HG03139 (cell line): ENCODE results near the gene ZKSCAN7.
"Not testable (repeated sequence)": the region's sequence is repeated elsewhere in the genome, so short reads cannot be mapped to it uniquely, and the experiment has no call there.

Experiments
- ATAC-seq: cut with Tn5 transposase; IDR thresholded peaks from one replicate; pipeline ENCODE4 v1.9.1; 2021; ENCODE audit not compliant: unreplicated experiment

Gene ZKSCAN7

DNA sequence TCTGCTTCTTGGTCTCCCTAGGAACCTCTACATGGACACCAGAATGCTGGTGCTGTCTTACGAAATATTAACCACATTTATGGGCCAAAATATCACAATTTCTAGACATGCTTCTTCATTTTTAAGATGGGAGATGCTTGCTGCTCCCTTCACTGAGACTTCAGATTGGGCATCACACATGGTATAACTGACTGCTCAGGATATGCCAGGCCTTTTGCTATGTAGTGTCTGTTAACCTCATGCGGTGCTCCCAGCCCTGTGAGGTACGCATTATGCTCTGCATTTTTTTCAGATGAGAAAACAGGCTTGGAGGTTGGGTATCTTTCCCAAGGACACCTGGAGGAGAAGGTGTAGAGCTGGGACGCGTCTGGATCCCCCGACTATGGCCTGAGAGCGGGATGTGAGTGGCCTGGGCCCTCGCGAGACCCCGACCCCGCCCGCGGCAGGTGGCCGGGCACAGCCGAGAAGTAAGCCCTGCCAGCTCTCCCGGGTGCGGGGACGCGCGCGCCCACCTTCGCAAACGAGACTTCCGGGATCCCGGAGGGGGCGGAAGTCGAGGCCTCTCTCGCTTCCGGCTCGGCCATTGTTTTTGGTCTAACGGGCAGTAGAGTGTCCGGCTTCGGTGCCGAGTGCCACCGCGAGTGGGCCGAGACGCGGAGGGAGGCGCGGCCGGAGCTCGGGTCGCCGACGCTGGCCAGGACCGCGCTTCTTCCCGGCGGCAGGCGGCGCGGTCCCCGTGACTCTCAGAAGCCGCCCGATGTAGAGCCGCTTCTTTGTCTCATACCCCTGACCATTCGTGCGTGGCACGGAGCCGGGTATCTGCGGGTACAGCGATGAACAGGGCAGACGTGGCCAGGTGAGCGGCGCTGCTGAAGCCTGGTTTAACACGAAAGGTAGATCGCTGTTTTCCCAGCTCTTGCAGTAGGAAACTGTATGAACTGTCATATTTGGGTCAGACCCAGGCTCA is at the start of gene ZKSCAN7:
TSS of gene ZKSCAN7 (plus strand) at position 568 of the 967 bp plus-strand sequence. CDS start 1,855 bp downstream, outside the sequence.
- ATAC-seq, result peak; percentile 74

DNA sequence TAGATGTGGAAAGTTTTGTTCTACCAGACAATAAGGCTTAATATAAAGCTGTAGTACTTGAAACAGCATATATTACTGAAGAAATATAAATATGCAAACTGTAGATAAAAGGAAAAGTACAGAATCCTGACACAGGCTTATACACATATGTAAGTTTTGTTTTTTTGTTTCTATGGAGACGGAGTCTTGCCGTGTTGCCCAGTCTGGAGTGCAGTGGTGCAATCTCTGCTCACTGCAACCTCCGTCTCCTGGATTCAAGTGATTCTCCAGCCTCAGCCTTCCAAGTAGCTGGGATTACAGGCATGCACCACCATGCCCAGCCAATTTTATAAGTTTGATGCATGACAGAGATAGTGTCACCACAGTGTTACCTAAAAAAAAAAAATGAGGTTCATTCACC is 48.4 kb upstream of the ZKSCAN7 start:
- ATAC-seq, result no peak

DNA sequence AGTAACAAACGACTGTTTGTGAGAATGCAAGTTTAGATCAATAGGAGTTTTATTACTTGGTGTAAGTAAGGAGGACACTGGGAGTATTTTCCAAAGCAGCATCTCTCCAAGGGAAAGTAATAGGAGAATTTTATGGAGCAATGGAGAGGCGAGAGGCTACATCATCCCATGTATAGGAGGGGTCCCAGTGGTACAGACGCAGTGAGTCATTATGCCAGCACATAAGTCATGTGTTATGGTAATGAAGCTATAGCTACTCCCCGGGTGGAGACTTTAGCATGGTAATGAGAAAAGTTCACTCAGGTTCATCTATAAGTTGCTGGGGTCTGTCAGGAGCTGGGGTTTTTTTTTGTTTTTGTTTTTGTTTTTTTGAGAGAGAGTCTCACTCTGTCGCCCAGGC is 48.0 kb upstream of the ZKSCAN7 start:
- ATAC-seq, result no peak

DNA sequence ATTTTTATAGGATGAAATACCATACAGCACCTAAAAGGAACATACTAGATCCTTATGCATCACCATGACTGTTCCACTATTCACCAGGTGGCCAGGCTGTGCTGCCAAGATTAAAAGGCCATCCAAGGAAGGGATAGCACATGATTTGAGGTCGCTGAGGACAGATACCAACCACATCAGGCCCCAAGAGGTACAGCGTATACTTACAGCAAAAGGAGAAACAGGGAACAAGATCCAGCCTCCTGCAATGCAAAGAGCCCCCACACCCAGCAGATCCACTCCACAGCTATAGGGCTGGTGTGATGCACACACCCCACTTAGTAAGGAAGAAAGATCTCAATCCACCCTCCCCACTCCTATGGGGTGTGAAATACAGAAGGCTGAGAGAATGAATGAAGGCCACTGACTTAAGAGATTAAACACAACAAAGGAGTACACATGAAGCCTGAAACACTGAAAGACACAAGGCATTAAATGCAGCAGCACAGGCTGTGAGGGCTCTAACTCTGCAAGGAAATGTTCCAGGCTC is 45.5 kb upstream of the ZKSCAN7 start:
- ATAC-seq, result no peak

DNA sequence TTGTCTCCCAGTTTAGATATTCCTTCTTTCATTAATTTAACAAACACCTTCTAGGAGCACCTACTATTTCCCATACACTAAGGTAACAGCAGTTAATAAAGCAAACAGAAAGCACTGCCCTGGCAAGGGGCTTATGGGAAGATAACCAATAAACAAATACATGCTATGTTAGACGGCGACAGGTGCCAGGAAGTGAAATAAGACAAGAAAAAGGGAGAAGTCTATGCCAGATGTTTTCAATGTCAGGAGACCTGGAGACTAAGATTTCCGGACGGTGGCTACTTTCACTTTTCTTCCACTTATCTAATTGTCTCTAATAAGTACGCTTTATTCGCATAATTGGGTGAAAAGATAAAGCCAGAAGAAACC is 45.0 kb upstream of the ZKSCAN7 start:
- peak; percentile 46 for ATAC-seq

GRCh38 chr3:44511238-44511566 is 43.8 kb upstream of the ZKSCAN7 start:
- ATAC-seq, result no peak

GRCh38 chr3:44513513-44513912 is 41.5 kb upstream of the ZKSCAN7 start:
- no peak for ATAC-seq

GRCh38 chr3:44516230-44516629 is 38.8 kb upstream of the ZKSCAN7 start:
- ATAC-seq, result no peak

DNA sequence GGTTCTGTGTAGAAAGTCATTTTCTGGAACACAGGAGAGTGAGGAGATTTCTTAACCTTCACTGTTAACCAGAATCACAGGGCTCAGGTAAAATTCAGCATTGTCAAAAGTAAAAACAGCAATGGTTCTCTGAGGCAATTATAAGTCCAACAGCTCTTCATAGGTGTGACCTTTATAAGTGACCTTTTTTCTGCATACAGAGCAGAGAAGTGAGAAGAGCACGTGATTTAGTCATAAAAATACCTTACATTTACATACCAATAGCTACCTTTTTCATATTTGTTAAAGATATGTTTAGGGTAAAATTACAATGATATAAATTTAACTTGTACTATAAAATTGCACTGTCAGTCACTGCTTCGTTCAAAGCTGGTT is 36.2 kb upstream of the ZKSCAN7 start:
- no peak for ATAC-seq

- no peak for ATAC-seq
Observed at GRCh38 chr3:44521721-44522120, 33.3 kb upstream of the ZKSCAN7 start.

GRCh38 chr3:44522494-44522933 is 32.5 kb upstream of the ZKSCAN7 start:
- ATAC-seq, result no peak

- ATAC-seq, result no peak
Observed at GRCh38 chr3:44525060-44525459, 29.9 kb upstream of the ZKSCAN7 start.

- no peak for ATAC-seq
Observed at GRCh38 chr3:44529927-44530326, 25.1 kb upstream of the ZKSCAN7 start.

DNA sequence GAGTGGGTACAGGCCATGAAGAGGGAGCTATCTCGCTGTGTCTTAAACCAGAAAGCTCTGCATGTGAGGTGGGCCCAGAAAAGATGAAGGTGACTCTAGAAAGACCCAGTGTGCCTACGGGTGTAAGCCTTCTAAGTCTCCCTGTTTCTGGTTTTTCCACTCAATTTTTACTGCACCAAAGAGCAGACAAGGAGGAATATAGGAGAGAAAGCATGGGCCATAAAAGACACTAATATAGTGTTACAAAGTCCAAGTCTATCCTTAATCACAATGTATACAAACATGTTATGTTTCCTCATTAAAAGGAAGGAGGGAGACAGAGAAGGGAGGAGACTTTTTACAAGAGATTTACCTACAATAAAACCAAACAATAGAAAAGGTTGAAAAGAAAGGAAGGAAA is 24.1 kb upstream of the ZKSCAN7 start:
- no peak for ATAC-seq

- not testable (repeated sequence) for ATAC-seq
Observed at GRCh38 chr3:44534659-44535058, 20.3 kb upstream of the ZKSCAN7 start.

DNA sequence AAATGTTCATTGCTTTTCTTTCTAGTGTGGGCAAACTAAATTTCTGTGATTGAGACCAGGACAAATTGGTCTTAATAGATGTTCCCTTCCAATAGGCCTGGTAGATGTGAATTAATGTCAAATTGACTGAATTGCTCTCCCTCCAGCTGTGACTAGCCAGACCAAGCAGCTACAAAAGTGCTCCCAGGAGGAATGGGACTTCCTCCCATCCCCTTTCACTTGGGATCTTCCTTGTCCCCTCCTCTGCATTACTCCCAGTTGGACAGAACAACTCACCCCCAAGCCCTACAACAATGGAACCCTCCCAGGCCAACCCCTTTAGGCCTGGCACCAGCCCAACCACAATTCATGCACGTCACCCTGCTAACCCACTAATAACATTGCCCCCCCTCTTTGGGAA is 19.6 kb upstream of the ZKSCAN7 start:
- no peak for ATAC-seq

GRCh38 chr3:44544811-44545210 is 10.2 kb upstream of the ZKSCAN7 start:
- ATAC-seq, result not testable (repeated sequence)

DNA sequence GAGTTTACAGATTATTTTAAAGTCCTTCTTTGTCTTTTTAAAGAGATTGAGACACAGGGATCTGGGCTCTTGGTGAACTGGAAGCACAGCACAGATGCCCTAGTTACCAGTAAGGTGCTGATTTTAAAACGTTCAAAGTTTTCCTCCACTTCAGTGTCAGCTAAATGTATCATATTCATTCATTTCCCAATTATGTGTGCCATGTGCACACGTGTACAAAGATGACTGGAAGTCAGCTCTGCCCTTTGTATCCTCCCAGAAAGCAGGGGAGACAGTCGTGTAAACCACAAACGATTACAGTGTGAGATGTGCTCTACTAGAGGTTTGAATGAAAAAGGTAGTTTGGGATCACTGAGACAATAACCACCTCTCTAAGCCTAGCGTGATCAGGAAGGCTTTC is 730 bp downstream of the ZKSCAN7 start:
- no peak for ATAC-seq

DNA sequence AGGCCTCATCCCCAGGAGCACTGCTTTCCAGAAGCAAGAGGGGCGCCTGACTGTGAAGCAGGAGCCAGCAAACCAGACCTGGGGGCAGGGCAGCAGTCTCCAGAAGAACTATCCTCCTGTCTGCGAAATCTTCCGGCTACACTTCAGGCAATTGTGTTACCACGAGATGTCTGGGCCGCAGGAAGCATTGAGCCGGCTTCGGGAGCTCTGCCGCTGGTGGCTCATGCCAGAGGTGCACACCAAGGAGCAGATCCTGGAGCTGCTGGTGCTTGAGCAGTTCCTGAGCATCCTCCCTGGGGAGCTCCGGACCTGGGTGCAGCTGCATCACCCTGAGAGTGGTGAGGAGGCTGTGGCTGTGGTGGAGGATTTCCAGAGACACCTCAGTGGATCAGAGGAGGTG is 2.1 kb downstream of the ZKSCAN7 start:
- ATAC-seq, result no peak

DNA sequence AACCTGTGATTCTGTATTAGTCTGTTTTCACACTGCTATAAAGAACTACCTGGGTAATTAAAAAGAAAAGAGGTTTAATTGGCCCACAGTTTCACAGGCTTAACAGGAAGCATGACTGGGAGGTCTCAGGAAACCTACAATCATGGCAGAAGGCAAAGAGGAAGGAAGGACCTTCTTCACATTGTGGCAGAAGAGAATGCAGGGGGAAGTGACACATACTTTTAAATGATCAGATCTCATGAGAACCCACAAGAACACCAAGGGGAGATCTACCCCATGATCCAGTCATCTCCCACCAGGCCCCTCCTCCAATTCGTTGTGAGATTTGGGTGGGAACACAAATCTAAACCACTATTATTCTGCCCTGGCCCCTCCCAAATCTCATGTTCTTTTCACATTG is 6.1 kb downstream of the ZKSCAN7 start:
- no peak for ATAC-seq

- no peak for ATAC-seq
Observed at GRCh38 chr3:44562147-44562546, 7.2 kb downstream of the ZKSCAN7 start.

DNA sequence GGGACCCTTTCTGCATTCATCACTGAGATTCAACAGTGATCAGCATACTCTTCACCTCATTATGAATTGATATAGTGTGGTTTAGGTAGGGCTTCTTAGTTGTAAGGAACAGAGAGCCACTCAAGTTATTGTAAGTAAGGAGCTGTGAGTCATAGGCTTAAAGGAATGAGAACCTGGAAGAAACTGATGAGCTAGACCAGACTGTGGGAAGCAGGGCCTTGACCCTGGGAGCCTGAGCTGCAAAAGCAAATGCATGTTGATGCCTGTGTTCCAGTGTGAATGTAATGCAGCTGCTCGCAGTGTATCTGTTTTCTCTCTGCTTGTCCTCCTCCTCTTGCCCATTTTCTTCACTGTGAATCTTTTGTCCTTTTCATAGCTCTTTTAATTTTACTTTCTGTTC is 13.6 kb downstream of the ZKSCAN7 start:
- no peak for ATAC-seq

DNA sequence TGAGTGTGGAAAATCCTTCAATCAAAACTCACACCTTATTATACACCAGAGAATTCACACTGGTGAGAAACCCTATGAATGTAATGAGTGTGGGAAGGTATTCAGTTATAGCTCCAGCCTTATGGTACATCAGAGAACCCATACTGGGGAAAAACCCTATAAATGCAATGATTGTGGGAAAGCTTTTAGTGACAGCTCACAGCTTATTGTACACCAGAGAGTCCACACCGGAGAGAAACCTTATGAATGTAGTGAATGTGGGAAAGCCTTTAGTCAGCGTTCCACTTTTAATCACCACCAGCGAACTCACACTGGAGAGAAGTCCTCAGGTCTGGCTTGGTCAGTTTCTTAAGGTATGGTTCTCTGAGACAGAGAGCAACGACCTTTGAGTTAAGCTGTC is 16.0 kb downstream of the ZKSCAN7 start:
- ATAC-seq, result no peak
